GM18498 (cell line): ENCODE measurements around the gene SIGLEC7.
"Not testable (repeated sequence)": the region's sequence is repeated elsewhere in the genome, so short reads cannot be mapped to it uniquely, and the experiment has no call there.

Source experiments
- ATAC-seq: cut with Tn5 transposase; IDR thresholded peaks from one replicate; pipeline ENCODE4 v1.9.1; 2021; ENCODE audit warnings: mild to moderate bottlenecking, moderate library complexity; ENCODE audit not compliant: unreplicated experiment

The SIGLEC7 gene

GRCh38 chr19:51164215-51164614 lies 22.1 kb downstream of the SIGLEC7 start:
- ATAC-seq: no peak

- no peak for ATAC-seq
These were observed 24.9 kb downstream of the SIGLEC7 start for GRCh38 chr19:51166846-51167490.

GRCh38 chr19:51168564-51169282 lies 26.6 kb downstream of the SIGLEC7 start:
- no peak for ATAC-seq

- not testable (repeated sequence) for ATAC-seq
These were observed 27.3 kb downstream of the SIGLEC7 start for GRCh38 chr19:51169283-51169918.

GRCh38 chr19:51172223-51172622 lies 30.1 kb downstream of the SIGLEC7 start:
- no peak for ATAC-seq

- ATAC-seq: no peak
These were observed 31.6 kb downstream of the SIGLEC7 start for GRCh38 chr19:51173681-51174080.

- ATAC-seq: no peak
These were observed 37.2 kb downstream of the SIGLEC7 start for GRCh38 chr19:51179256-51179655.

GRCh38 chr19:51181377-51181912 lies 39.3 kb downstream of the SIGLEC7 start:
- no peak for ATAC-seq

- ATAC-seq: no peak
These were observed 39.9 kb downstream of the SIGLEC7 start for GRCh38 chr19:51181913-51182419.

GRCh38 chr19:51183629-51184028 lies 41.5 kb downstream of the SIGLEC7 start:
- ATAC-seq: no peak

- no peak for ATAC-seq
These were observed 43.2 kb downstream of the SIGLEC7 start for GRCh38 chr19:51185069-51185867.

GRCh38 chr19:51185868-51186215 lies 43.7 kb downstream of the SIGLEC7 start:
- ATAC-seq: no peak

- no peak for ATAC-seq
These were observed 44.2 kb downstream of the SIGLEC7 start for GRCh38 chr19:51186323-51186722.

- ATAC-seq: no peak
These were observed 45.5 kb downstream of the SIGLEC7 start for GRCh38 chr19:51187395-51188226.

- ATAC-seq: no peak
These were observed 46.1 kb downstream of the SIGLEC7 start for GRCh38 chr19:51188227-51188559.

GRCh38 chr19:51192689-51193088 lies 50.6 kb downstream of the SIGLEC7 start:
- ATAC-seq: no peak

GRCh38 chr19:51194527-51195315 lies 52.6 kb downstream of the SIGLEC7 start:
- ATAC-seq: no peak

- ATAC-seq: no peak
These were observed 53.1 kb downstream of the SIGLEC7 start for GRCh38 chr19:51195316-51195586.

- ATAC-seq: no peak
These were observed 53.5 kb downstream of the SIGLEC7 start for GRCh38 chr19:51195616-51196015.

GRCh38 chr19:51196181-51196580 lies 54.1 kb downstream of the SIGLEC7 start:
- ATAC-seq: no peak
